ENCODE results near the gene UNC50. TPM values are rescaled to one million over a fixed set of nuclear protein-coding genes. Genes with fewer than 3 reads are reported as not detected.

UNC50 gene
- total and polyA plus RNA-seq, 7 donors: 19.9 to 48.5 (median 26.6) TPM

GRCh38 chr2:98565286-98565860 lies 43.0 kb upstream of the UNC50 start:
- ATAC-seq (no peak), DNase-seq (no peak)
- Histone ChIP-seq H3K27ac (no peak overlapping the region), H3K4me1 (no peaks in the 10 kb centered on the region), H3K9me3 (no peaks in the 10 kb centered on the region), H3K4me3 (no peak overlapping the region), H3K36me3 (ENCODE audit: insufficient read depth in 1 of 2, low read depth in 1 of 2) (peaks cover 0 to 69% of the 10 kb centered on the region in 2 donors), H3K27me3 (ENCODE audit: insufficient read depth in 3 of 3, low read length in 2 of 3) (no peaks in the 10 kb centered on the region)
- intact Hi-C loops (cut with DNase I): loop anchor here in 1 of 2 donors (5.0 kb wide), 1 partner anchor 37 kb away; no protein-coding TSS in a partner anchor
- WGBS, 3 donors: 77 to 88% (median 87%) methylated on average over 9 of the region's 9 CpGs
- no peak for TF ChIP-seq CTCF (IDR thresholded peaks at IDR 0.05)

- intact Hi-C loops (cut with DNase I): loop anchor here in 1 of 2 donors (5.0 kb wide), 1 partner anchor 36 kb away; no protein-coding TSS in a partner anchor
- no peak for TF ChIP-seq CTCF (IDR thresholded peaks at IDR 0.05)
- Histone ChIP-seq H3K4me1 (no peaks in the 10 kb centered on the region), H3K36me3 (ENCODE audit: insufficient read depth in 1 of 2, low read depth in 1 of 2) (peaks cover 0 to 73% of the 10 kb centered on the region in 2 donors), H3K9me3 (no peaks in the 10 kb centered on the region), H3K27me3 (ENCODE audit: insufficient read depth in 3 of 3, low read length in 2 of 3) (no peaks in the 10 kb centered on the region), H3K4me3 (no peak overlapping the region), H3K27ac (no peak overlapping the region)
- WGBS, 3 donors: 94% methylated on average over 19 of the region's 19 CpGs
- DNase-seq (no peak), ATAC-seq (no peak)
Measured at GRCh38 chr2:98565941-98566340, 42.4 kb upstream of the UNC50 start.

DNA sequence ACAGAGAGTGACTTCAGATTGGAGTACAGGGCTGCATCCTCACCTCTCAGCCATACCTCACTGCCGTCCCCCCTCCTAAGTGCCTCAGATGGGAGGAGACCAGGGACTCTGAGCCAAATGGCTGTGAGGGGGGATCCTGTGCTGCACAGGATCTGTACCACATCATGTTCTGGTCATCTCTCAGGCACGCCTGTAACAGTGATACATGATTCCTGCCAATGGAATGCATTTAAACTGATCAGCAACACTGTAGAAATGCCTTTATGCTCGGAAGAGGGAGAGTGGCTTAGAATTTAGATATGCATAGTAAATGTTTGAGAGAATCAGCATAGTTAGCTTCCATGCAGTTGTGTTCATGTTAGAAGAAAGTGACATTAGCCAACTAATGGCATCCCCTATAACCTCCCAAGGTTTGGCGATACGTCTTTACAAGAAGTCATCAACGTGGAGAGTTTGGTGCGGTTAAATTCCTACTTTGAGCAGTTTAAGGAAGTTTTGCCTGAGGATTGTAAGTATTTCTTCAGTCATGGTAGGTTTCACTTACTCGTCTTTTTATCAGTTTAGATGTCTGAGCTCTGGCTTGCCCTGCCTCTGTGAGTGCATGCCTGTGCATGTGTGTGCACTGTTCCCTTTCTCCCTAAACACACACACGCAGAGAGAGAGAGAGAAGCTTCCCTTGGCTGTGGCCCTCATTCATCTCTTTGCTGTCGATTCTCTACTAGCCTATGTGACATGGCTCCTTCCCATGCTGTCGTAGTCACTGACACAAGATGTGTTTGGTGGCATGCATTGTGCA lies 40.0 kb upstream of the UNC50 start:
- intact Hi-C loops (cut with DNase I): loop anchor here in 1 of 2 donors (5.0 kb wide), 1 partner anchor 34 kb away; no protein-coding TSS in a partner anchor
- no peaks in the 10 kb centered on the region for H3K4me1 ChIP-seq
- peaks cover 2 to 89% of the 10 kb centered on the region in 2 donors for H3K36me3 ChIP-seq (ENCODE audit: insufficient read depth in 1 of 2, low read depth in 1 of 2)
- no peak overlapping the region for H3K4me3 ChIP-seq
- 91 to 94% (median 94%) methylated on average over 11 of the region's 11 CpGs for WGBS, 3 donors
- H3K27me3 ChIP-seq (ENCODE audit: insufficient read depth in 3 of 3, low read length in 2 of 3): no peaks in the 10 kb centered on the region
- H3K9me3 ChIP-seq: no peaks in the 10 kb centered on the region
- H3K27ac ChIP-seq: no peak overlapping the region
- DNase-seq (no peak), ATAC-seq (no peak)
- TF ChIP-seq CTCF (IDR thresholded peaks at IDR 0.05): no peak

DNA sequence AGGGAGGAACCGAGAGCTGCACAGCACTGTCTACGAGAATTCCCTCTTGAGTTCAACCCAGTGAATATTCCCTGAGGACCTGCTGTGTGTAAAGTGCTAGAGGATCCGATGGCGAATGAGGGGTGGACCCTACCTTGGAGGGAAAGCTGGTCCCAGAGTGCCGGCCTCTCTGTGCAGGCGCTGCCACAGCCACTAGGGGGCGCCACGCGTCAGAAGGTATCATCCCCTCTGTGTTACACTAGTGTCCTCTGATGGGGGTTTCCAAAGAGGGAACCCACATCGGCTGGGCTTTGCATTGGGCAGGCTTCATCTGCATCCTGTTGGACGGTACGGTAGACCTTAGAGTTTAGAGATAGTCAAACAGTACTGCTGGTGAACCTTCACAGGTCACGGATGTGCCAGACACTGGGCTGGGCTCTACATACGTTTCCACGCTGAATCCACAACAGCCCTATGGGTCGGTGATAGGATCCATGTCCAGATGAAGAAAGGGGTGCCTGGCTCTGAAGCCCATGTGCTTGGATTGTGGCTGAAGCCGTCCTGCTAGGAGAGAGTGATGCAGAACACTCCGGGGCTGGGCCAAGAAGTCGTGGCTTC lies 39.1 kb upstream of the UNC50 start:
- Histone ChIP-seq H3K36me3 (ENCODE audit: insufficient read depth in 1 of 2, low read depth in 1 of 2) (peaks cover 2 to 89% of the 10 kb centered on the region in 2 donors), H3K4me1 (no peaks in the 10 kb centered on the region), H3K27me3 (ENCODE audit: insufficient read depth in 3 of 3, low read length in 2 of 3) (no peaks in the 10 kb centered on the region), H3K9me3 (no peaks in the 10 kb centered on the region), H3K27ac (no peak overlapping the region), H3K4me3 (no peak overlapping the region)
- peak; percentile 75 for TF ChIP-seq CTCF (IDR thresholded peaks at IDR 0.05)
- WGBS, 3 donors: 68 to 73% (median 71%) methylated on average over 19 of the region's 19 CpGs
- ATAC-seq (peak in 3 of 4 donors; percentile 44 to 63 (median 56)), DNase-seq (peak in 1 of 2 donors; percentile 39)
- intact Hi-C loops (cut with DNase I): loop anchor here in 1 of 2 donors (5.0 kb wide), 1 partner anchor 33 kb away; no protein-coding TSS in a partner anchor
